Upper lobe of left lung (tissue), 4 donors: ENCODE data around the gene MAPKBP1.

Experiments used
- EP300 ChIP-seq, 4 donors: sonication (generic); formaldehyde crosslinking; IDR thresholded peaks; one replicate each; pipeline ENCODE4 v1.5.1; 2017; ENCODE audit warnings: antibody characterized with exemption in 4 of 4, control low read depth in 2 of 4
- POLR2A ChIP-seq, 4 donors: fragments of 450-650 bp; IDR thresholded peaks; one replicate each; pipeline ENCODE4 v1.5.1; 2016 to 2017; ENCODE audit warnings: antibody characterized with exemption in 4 of 4, mild to moderate bottlenecking in 2 of 4
- POLR2AphosphoS5 ChIP-seq, 2 donors: sonication (generic); formaldehyde crosslinking; IDR thresholded peaks; one replicate each; pipeline ENCODE4 v1.5.1; 2017; ENCODE audit warnings: antibody characterized with exemption in 2 of 2
- TF ChIP-seq, protein P1 (sequence below), 6 experiments: fragments of 450-650 bp in 4 of 6; fragments of 200-600 bp in 2 of 6; sonication (generic) in 2 of 6; IDR thresholded peaks; one replicate each; pipeline ENCODE4 v1.5.1; 2016 to 2019; ENCODE audit warnings: antibody characterized with exemption in 6 of 6

DNA sequence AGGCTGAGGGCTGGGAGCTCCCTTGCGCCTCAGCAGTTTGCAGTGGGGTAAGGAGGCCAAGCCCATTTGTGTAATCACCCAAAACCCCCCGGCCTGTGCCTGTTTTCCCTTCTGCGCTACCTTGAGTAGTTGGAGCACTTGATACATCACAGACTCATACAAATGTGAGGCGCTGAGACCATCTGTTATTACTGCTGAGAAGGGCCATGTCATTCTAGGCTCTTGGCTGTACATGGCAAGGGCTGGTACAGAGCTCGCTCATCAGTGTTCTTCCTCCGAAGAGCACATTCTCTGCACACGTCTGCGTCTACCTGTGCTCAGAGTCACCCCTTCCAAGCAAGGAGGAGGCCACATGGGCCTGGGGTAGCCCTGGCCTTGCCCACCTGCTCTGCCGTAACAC is 73.7 kb downstream of the MAPKBP1 start:
- TF ChIP-seq, protein P1, sequence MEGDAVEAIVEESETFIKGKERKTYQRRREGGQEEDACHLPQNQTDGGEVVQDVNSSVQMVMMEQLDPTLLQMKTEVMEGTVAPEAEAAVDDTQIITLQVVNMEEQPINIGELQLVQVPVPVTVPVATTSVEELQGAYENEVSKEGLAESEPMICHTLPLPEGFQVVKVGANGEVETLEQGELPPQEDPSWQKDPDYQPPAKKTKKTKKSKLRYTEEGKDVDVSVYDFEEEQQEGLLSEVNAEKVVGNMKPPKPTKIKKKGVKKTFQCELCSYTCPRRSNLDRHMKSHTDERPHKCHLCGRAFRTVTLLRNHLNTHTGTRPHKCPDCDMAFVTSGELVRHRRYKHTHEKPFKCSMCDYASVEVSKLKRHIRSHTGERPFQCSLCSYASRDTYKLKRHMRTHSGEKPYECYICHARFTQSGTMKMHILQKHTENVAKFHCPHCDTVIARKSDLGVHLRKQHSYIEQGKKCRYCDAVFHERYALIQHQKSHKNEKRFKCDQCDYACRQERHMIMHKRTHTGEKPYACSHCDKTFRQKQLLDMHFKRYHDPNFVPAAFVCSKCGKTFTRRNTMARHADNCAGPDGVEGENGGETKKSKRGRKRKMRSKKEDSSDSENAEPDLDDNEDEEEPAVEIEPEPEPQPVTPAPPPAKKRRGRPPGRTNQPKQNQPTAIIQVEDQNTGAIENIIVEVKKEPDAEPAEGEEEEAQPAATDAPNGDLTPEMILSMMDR (IDR thresholded peaks at IDR 0.05), result no peak
- TF ChIP-seq POLR2A (IDR thresholded peaks at IDR 0.05) (no peak), EP300 (IDR thresholded peaks at IDR 0.05) (no peak), POLR2AphosphoS5 (IDR thresholded peaks at IDR 0.05) (no peak)
